Osteocyte (in vitro differentiated cells): ENCODE measurements around the gene DOCK8. TPM values are rescaled to one million over a fixed set of nuclear protein-coding genes. Genes with fewer than 3 reads are reported as not detected.

Experiments used
- DNase-seq: peaks from one replicate; pipeline ENCODE4 v3.0.0; 2021; ENCODE audit warnings: mixed read lengths; ENCODE audit not compliant: unreplicated experiment; ENCODE audit errors: extremely low spot score
- H3K27ac Mint-ChIP-seq: one replicate; pipeline ENCODE4 v1.8.0; 2021; ENCODE audit warnings: mild to moderate bottlenecking, mixed read lengths; ENCODE audit not compliant: unreplicated experiment
- H3K27me3 Mint-ChIP-seq: one replicate; pipeline ENCODE4 v1.8.0; 2021; ENCODE audit warnings: mixed read lengths; ENCODE audit not compliant: unreplicated experiment
- H3K36me3 Mint-ChIP-seq: one replicate; pipeline ENCODE4 v1.8.0; 2021; ENCODE audit warnings: mixed read lengths; ENCODE audit not compliant: unreplicated experiment
- H3K4me1 Mint-ChIP-seq: one replicate; pipeline ENCODE4 v1.8.0; 2021; ENCODE audit warnings: mixed read lengths; ENCODE audit not compliant: unreplicated experiment
- H3K4me3 Mint-ChIP-seq: one replicate; pipeline ENCODE4 v1.8.0; 2021; ENCODE audit warnings: mild to moderate bottlenecking, moderate library complexity, mixed read lengths; ENCODE audit not compliant: unreplicated experiment
- H3K9me3 Mint-ChIP-seq: one replicate; pipeline ENCODE4 v1.8.0; 2021; ENCODE audit warnings: mixed read lengths; ENCODE audit not compliant: unreplicated experiment
- total RNA-seq: library from RNA; stranded (reverse); gene quantifications from 2 replicates; pipeline ENCODE4 v1.2.1, GENCODE V29; 2021
- TF ChIP-seq, protein P1 (sequence below): fragments of 200-600 bp; sonication (generic); IDR thresholded peaks from 2 replicates; pipeline ENCODE4 v1.5.0; 2021; ENCODE audit warnings: antibody characterized with exemption, mild to moderate bottlenecking, moderate library complexity

DOCK8 gene
- total RNA-seq, 1 donor from 2014 or later = not detected

DNA sequence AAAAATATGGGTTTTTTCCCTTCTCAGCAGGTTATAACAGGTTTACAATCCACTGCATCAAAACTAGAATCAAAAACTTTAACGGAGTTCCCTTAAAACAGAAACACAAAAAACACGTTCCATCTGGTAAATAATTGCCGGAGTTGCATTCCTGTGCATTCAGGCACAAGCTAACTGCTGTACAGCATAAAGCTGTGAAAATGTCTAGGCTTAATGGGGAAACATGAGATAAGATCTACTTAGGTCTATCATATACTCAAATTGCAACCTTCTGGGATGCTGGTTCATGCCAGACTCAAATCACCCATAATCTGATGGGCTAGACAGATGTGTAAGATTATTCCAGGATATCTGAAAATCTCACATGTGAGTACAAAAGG, 265.3 kb downstream of the DOCK8 start:
- H3K27ac Mint-ChIP-seq = no peak overlapping the region
- no peaks in the 10 kb centered on the region for H3K36me3 Mint-ChIP-seq
- no peak for DNase-seq

GRCh38 chr9:482739-483138, 268.1 kb downstream of the DOCK8 start:
- TF ChIP-seq, protein P1, sequence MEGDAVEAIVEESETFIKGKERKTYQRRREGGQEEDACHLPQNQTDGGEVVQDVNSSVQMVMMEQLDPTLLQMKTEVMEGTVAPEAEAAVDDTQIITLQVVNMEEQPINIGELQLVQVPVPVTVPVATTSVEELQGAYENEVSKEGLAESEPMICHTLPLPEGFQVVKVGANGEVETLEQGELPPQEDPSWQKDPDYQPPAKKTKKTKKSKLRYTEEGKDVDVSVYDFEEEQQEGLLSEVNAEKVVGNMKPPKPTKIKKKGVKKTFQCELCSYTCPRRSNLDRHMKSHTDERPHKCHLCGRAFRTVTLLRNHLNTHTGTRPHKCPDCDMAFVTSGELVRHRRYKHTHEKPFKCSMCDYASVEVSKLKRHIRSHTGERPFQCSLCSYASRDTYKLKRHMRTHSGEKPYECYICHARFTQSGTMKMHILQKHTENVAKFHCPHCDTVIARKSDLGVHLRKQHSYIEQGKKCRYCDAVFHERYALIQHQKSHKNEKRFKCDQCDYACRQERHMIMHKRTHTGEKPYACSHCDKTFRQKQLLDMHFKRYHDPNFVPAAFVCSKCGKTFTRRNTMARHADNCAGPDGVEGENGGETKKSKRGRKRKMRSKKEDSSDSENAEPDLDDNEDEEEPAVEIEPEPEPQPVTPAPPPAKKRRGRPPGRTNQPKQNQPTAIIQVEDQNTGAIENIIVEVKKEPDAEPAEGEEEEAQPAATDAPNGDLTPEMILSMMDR = no peak
- no peak for DNase-seq
- Mint-ChIP-seq H3K4me3 (no peak overlapping the region), H3K27me3 (peaks cover 4% of the 10 kb centered on the region), H3K36me3 (no peaks in the 10 kb centered on the region), H3K4me1 (no peaks in the 10 kb centered on the region), H3K27ac (no peak overlapping the region), H3K9me3 (no peaks in the 10 kb centered on the region)

More for the DNA sequence above, 265.3 kb downstream of the DOCK8 start:
- H3K4me3 Mint-ChIP-seq = no peak overlapping the region
- TF ChIP-seq, protein P1 = no peak
- no peaks in the 10 kb centered on the region for H3K4me1 Mint-ChIP-seq
- peaks cover 4% of the 10 kb centered on the region for H3K27me3 Mint-ChIP-seq
- H3K9me3 Mint-ChIP-seq = no peaks in the 10 kb centered on the region

GRCh38 chr9:486156-486555, 271.5 kb downstream of the DOCK8 start:
- no peaks in the 10 kb centered on the region for H3K4me1 Mint-ChIP-seq
- no peaks in the 10 kb centered on the region for H3K36me3 Mint-ChIP-seq
- H3K27me3 Mint-ChIP-seq = peaks cover 4% of the 10 kb centered on the region
- no peaks in the 10 kb centered on the region for H3K9me3 Mint-ChIP-seq
- TF ChIP-seq, protein P1 = no peak
- H3K4me3 Mint-ChIP-seq = no peak overlapping the region
- H3K27ac Mint-ChIP-seq = no peak overlapping the region
- DNase-seq = no peak

DNA sequence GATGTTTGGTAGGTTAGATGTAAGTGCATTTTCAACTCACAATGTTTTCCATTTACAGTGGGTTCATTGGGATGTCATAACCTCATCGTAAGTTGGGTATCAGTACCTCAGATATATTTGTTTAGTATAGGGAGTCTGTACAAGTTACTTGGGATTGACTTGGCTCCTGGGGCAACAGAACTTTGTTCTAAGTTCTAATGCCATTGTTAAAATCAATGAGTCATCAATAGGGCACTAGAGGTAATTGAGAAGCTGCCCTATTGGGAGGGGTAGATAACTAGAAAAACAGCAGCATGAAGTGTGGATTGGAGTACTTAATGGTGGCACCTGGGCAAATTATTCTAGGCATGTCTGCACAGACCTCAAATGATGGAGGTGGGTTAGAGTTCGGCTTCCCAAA, 272.8 kb downstream of the DOCK8 start:
- peaks cover 4% of the 10 kb centered on the region for H3K27me3 Mint-ChIP-seq
- H3K9me3 Mint-ChIP-seq = no peaks in the 10 kb centered on the region
- TF ChIP-seq, protein P1 = no peak
- no peak overlapping the region for H3K4me3 Mint-ChIP-seq
- no peaks in the 10 kb centered on the region for H3K4me1 Mint-ChIP-seq
- no peak for DNase-seq
- H3K27ac Mint-ChIP-seq = no peak overlapping the region
- no peaks in the 10 kb centered on the region for H3K36me3 Mint-ChIP-seq

- peaks cover 4% of the 10 kb centered on the region for H3K27me3 Mint-ChIP-seq
- TF ChIP-seq, protein P1 = no peak
- no peaks in the 10 kb centered on the region for H3K36me3 Mint-ChIP-seq
- no peaks in the 10 kb centered on the region for H3K9me3 Mint-ChIP-seq
- no peak overlapping the region for H3K4me3 Mint-ChIP-seq
- DNase-seq = no peak
- no peaks in the 10 kb centered on the region for H3K4me1 Mint-ChIP-seq
- H3K27ac Mint-ChIP-seq = no peak overlapping the region
Observed at GRCh38 chr9:488448-488847, 273.8 kb downstream of the DOCK8 start.
